Fibroblast of lung (primary cell): Measurements from ENCODE around the gene KCND2. TPM values are rescaled to one million over a fixed set of nuclear protein-coding genes. Genes with fewer than 3 reads are reported as not detected.

ENCODE experiments used
- DNase-seq, 2 donors: peaks; one replicate each; pipeline versions ENCODE4 v3.0.0 to v3.0.0-alpha.2; 2010; ENCODE audit warnings: low read depth in 2 of 2
- H2AFZ ChIP-seq: 2 replicates; pipeline ENCODE4 v1.5.1; 2012; ENCODE audit warnings: low read length, control low read depth, inconsistent platforms
- H3K27ac ChIP-seq: 2 replicates; pipeline ENCODE4 v1.5.1; 2011; ENCODE audit warnings: low read length, control low read depth; ENCODE audit not compliant: insufficient read depth
- H3K27me3 ChIP-seq: 2 replicates; pipeline ENCODE4 v1.5.1; 2011; ENCODE audit warnings: mild to moderate bottlenecking, low read length; ENCODE audit not compliant: control insufficient read depth, insufficient read depth
- H3K36me3 ChIP-seq: 2 replicates; pipeline ENCODE4 v1.5.1; 2011; ENCODE audit warnings: low read length; ENCODE audit not compliant: control insufficient read depth, insufficient read depth
- H3K4me1 ChIP-seq: 2 replicates; pipeline ENCODE4 v1.5.1; 2011; ENCODE audit warnings: low read length; ENCODE audit not compliant: control insufficient read depth, insufficient read depth; ENCODE audit errors: extremely low read depth
- H3K4me2 ChIP-seq: 2 replicates; pipeline ENCODE4 v1.5.1; 2011; ENCODE audit warnings: low read length, control low read depth; ENCODE audit not compliant: insufficient read depth; ENCODE audit errors: extremely low read depth
- H3K4me3 ChIP-seq, 4 experiments: fragments of 200-600 bp in 1 of 4; sonication (generic) in 1 of 4; replicated peaks in 1 of 4; 2 replicates each; pipeline ENCODE4 v1.5.1; 2011 to 2016; ENCODE audit warnings: low read length in 4 of 4, low read depth in 3 of 4, mild to moderate bottlenecking in 3 of 4, control low read depth in 2 of 4, inconsistent platforms in 1 of 4, mixed read lengths in 1 of 4; ENCODE audit not compliant: insufficient read depth in 1 of 4; ENCODE audit errors: control extremely low read depth in 1 of 4
- H3K79me2 ChIP-seq: 2 replicates; pipeline ENCODE4 v1.5.1; 2012; ENCODE audit warnings: mild to moderate bottlenecking, low read length, inconsistent platforms; ENCODE audit not compliant: control insufficient read depth, insufficient read depth
- H3K9ac ChIP-seq: 2 replicates; pipeline ENCODE4 v1.5.1; 2011; ENCODE audit warnings: mild to moderate bottlenecking, low read length, control low read depth; ENCODE audit not compliant: insufficient read depth
- H3K9me3 ChIP-seq: 2 replicates; pipeline ENCODE4 v1.5.1; 2012; ENCODE audit warnings: low read depth, low read length; ENCODE audit not compliant: control insufficient read depth, insufficient read depth
- H4K20me1 ChIP-seq: 2 replicates; pipeline ENCODE4 v1.5.1; 2011; ENCODE audit warnings: low read length; ENCODE audit not compliant: control insufficient read depth, insufficient read depth; ENCODE audit errors: extremely low read depth
- EZH2 ChIP-seq: IDR thresholded peaks from 2 replicates; pipeline ENCODE4 v1.5.1; 2012; ENCODE audit warnings: low read length, control low read depth, mild to moderate bottlenecking; ENCODE audit errors: missing control alignments
- polyA plus RNA-seq, 2 donors: library from polyadenylated mRNA; depleted of rRNA in 1 of 2; stranded (reverse) in 1 of 2; unstranded in 1 of 2; fragments of >200 nt; gene quantifications; 2 replicates each; pipeline ENCODE4 v1.2.1, GENCODE V29; 2011 to 2012; ENCODE audit warnings: missing spikeins in 1 of 2
- total RNA-seq: library from RNA; depleted of rRNA; stranded (reverse); fragments of >200 nt; gene quantifications from 2 replicates; pipeline ENCODE4 v1.2.1, GENCODE V29; 2014
- TF ChIP-seq, protein P1 (sequence below), 2 donors: IDR thresholded peaks in 1 of 2; conservative IDR thresholded peaks in 1 of 2; 1 replicate in 1 of 2; 2 replicates in 1 of 2; pipeline ENCODE4 v1.5.1; 2011 to 2012; ENCODE audit warnings: low read length in 2 of 2, control low read depth in 1 of 2, inconsistent platforms in 1 of 2, low read depth in 1 of 2, mild to moderate bottlenecking in 1 of 2

KCND2 gene
- total and polyA plus RNA-seq, 2 donors (not counting 1 experiment from before 2014, with no cell fraction given) = 2.1 to 6.1 TPM

DNA sequence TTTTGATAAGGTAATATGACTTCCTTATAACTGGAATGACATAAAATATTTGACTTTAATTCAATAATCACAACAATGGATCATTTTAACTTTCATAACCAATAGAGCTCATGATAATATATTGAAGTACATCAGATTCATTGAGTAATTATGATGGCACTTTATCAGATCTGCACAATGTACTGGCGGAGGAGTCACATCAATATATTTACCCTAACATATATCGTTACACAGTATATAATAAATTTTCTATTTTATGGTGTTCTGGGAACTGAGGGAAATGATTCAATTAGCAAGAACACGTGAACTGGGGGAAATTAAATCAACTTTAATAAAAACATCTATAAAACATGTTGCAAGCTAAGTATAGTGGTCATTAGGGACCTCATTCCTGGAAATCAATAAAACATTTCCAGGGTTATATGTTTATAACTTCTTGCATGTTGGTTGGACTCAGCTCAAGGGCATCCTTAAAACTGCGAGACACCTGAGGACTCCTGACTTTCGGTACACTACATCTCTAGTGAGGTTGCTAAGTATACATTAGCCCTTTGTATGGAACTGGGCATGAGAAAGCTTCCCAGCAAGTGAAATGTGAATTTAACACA, 254.0 kb downstream of the KCND2 start:
- H3K27me3 ChIP-seq = no peaks in the 10 kb centered on the region
- no peak overlapping the region for H3K9ac ChIP-seq
- no peak overlapping the region for H3K4me2 ChIP-seq
- H2AFZ ChIP-seq = no peak overlapping the region
- no peaks in the 10 kb centered on the region for H3K36me3 ChIP-seq
- no peaks in the 10 kb centered on the region for H3K79me2 ChIP-seq
- H3K4me1 ChIP-seq = no peaks in the 10 kb centered on the region
- TF ChIP-seq, protein P1, sequence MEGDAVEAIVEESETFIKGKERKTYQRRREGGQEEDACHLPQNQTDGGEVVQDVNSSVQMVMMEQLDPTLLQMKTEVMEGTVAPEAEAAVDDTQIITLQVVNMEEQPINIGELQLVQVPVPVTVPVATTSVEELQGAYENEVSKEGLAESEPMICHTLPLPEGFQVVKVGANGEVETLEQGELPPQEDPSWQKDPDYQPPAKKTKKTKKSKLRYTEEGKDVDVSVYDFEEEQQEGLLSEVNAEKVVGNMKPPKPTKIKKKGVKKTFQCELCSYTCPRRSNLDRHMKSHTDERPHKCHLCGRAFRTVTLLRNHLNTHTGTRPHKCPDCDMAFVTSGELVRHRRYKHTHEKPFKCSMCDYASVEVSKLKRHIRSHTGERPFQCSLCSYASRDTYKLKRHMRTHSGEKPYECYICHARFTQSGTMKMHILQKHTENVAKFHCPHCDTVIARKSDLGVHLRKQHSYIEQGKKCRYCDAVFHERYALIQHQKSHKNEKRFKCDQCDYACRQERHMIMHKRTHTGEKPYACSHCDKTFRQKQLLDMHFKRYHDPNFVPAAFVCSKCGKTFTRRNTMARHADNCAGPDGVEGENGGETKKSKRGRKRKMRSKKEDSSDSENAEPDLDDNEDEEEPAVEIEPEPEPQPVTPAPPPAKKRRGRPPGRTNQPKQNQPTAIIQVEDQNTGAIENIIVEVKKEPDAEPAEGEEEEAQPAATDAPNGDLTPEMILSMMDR (conservative IDR thresholded peaks at IDR 0.05 in 1 of 2, IDR thresholded peaks at IDR 0.05 in 1 of 2; ENCODE audit: low read depth in 1 of 2, low read length in 2 of 2) = no peak
- no peaks in the 10 kb centered on the region for H4K20me1 ChIP-seq
- no peak overlapping the region for H3K4me3 ChIP-seq
- DNase-seq = no peak
- H3K27ac ChIP-seq = no peak overlapping the region
- H3K9me3 ChIP-seq = no peaks in the 10 kb centered on the region

DNA sequence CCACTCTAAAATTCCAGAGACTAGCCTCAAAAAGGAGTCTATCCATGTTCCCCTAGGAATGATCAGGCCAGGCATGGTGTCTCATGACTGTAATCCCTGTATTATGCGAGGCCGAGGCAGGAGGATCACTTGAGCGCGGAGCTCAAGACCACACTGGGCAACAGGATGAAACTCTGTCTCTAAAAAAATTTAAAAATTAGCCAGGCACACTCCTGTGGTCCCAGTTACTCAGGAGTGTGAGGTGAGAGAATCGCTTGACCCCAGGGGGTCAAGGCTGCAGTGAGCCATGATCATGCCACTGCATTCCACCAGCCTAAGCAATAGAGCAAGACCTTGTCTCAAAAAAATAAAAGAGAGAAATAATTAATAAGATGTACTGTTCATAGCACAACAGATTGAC, 256.8 kb downstream of the KCND2 start:
- Histone ChIP-seq H3K79me2 (no peaks in the 10 kb centered on the region), H3K27ac (no peak overlapping the region), H3K4me3 (no peak overlapping the region), H3K36me3 (no peaks in the 10 kb centered on the region), H4K20me1 (no peaks in the 10 kb centered on the region), H2AFZ (no peak overlapping the region), H3K27me3 (no peaks in the 10 kb centered on the region), H3K9ac (no peak overlapping the region), H3K4me2 (no peak overlapping the region), H3K4me1 (no peaks in the 10 kb centered on the region), H3K9me3 (no peaks in the 10 kb centered on the region)
- DNase-seq = no peak
- no peak for TF ChIP-seq EZH2
- TF ChIP-seq, protein P1 (conservative IDR thresholded peaks at IDR 0.05 in 1 of 2, IDR thresholded peaks at IDR 0.05 in 1 of 2; ENCODE audit: low read depth in 1 of 2, low read length in 2 of 2) = no peak

DNA sequence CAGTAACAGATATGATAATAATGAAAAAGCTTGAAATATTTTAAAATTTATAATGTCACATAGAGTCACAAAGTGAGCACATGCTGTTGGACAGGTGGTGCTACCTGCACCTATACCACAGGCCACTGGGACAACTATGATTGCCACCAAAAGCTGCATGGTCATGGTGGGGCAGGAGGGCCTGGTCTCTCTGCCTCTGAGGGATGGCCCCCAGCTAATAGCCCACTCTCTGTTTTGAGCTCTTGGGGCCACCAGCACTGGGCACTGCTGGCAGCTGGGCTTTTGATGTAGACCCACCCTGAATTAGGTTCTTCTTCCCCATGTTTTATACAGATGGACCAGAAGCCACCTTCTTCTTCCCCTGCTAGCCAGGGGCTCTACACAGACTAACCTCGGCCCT, 265.4 kb downstream of the KCND2 start:
- H2AFZ ChIP-seq = no peak overlapping the region
- H3K4me3 ChIP-seq = no peak overlapping the region
- no peak overlapping the region for H3K27ac ChIP-seq
- no peaks in the 10 kb centered on the region for H4K20me1 ChIP-seq
- no peaks in the 10 kb centered on the region for H3K27me3 ChIP-seq
- no peaks in the 10 kb centered on the region for H3K36me3 ChIP-seq
- H3K9ac ChIP-seq = no peak overlapping the region
- no peaks in the 10 kb centered on the region for H3K9me3 ChIP-seq
- no peaks in the 10 kb centered on the region for H3K79me2 ChIP-seq
- DNase-seq = no peak
- no peak for TF ChIP-seq EZH2
- TF ChIP-seq, protein P1 (conservative IDR thresholded peaks at IDR 0.05 in 1 of 2, IDR thresholded peaks at IDR 0.05 in 1 of 2; ENCODE audit: low read depth in 1 of 2, low read length in 2 of 2) = no peak
- no peak overlapping the region for H3K4me2 ChIP-seq
- no peaks in the 10 kb centered on the region for H3K4me1 ChIP-seq
